Measurements from ENCODE around the gene SGSH.

Gene SGSH

DNA sequence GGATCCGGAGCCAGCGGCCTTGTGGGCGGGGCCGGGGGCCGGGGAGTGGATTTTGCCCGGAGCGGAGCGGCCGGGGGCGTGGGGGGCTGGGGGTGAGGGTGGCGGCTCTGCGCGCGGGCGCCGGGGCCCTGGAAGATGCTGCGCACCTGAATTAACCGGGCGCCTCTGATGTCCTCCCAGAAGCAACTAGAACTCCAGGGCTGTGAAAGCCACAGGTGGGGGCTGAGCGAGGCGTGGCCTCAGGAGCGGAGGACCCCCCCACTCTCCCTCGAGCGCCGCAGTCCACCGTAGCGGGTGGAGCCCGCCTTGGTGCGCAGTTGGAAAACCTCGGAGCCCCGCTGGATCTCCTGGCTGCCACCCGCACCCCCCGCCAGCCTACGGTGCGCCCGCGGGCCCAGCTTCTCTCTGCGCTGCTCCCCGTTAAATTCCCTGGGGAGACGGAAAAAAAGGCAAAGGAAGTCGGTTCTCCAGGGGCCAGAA, 643 bp upstream of the SGSH start:
- TF ChIP-seq, protein P1, sequence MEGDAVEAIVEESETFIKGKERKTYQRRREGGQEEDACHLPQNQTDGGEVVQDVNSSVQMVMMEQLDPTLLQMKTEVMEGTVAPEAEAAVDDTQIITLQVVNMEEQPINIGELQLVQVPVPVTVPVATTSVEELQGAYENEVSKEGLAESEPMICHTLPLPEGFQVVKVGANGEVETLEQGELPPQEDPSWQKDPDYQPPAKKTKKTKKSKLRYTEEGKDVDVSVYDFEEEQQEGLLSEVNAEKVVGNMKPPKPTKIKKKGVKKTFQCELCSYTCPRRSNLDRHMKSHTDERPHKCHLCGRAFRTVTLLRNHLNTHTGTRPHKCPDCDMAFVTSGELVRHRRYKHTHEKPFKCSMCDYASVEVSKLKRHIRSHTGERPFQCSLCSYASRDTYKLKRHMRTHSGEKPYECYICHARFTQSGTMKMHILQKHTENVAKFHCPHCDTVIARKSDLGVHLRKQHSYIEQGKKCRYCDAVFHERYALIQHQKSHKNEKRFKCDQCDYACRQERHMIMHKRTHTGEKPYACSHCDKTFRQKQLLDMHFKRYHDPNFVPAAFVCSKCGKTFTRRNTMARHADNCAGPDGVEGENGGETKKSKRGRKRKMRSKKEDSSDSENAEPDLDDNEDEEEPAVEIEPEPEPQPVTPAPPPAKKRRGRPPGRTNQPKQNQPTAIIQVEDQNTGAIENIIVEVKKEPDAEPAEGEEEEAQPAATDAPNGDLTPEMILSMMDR (conservative IDR thresholded peaks at IDR 0.05; ENCODE audit: low read length), result no peak
- peak overlapping the region; percentile 85 for H3K4me3 ChIP-seq (ENCODE audit: low read length)
- no peak for DNase-seq (ENCODE audit: low read depth)

- DNase-seq (ENCODE audit: low read depth), result no peak
- peak overlapping the region; percentile 85 for H3K4me3 ChIP-seq (ENCODE audit: low read length)
- TF ChIP-seq, protein P1 (conservative IDR thresholded peaks at IDR 0.05; ENCODE audit: low read length), result no peak
These were observed 425 bp downstream of the SGSH start for GRCh38 chr17:80219763-80220053.

GRCh38 chr17:80219013-80219762, 945 bp downstream of the SGSH start:
- DNase-seq (ENCODE audit: low read depth), result peak; percentile 82
- TF ChIP-seq, protein P1 (conservative IDR thresholded peaks at IDR 0.05; ENCODE audit: low read length), result no peak
- H3K4me3 ChIP-seq (ENCODE audit: low read length), result peak overlapping the region; percentile 85

- no peak for DNase-seq (ENCODE audit: low read depth)
- H3K4me3 ChIP-seq (ENCODE audit: low read length), result no peak overlapping the region
- TF ChIP-seq, protein P1 (conservative IDR thresholded peaks at IDR 0.05; ENCODE audit: low read length), result no peak
These were observed 1.7 kb downstream of the SGSH start for GRCh38 chr17:80218391-80218790.

- TF ChIP-seq, protein P1 (conservative IDR thresholded peaks at IDR 0.05; ENCODE audit: low read length), result no peak
- DNase-seq (ENCODE audit: low read depth), result no peak
- no peak overlapping the region for H3K4me3 ChIP-seq (ENCODE audit: low read length)
These were observed 2.3 kb downstream of the SGSH start for GRCh38 chr17:80217703-80218362.

GRCh38 chr17:80216473-80217456, 3.4 kb downstream of the SGSH start:
- no peak overlapping the region for H3K4me3 ChIP-seq (ENCODE audit: low read length)
- TF ChIP-seq, protein P1 (conservative IDR thresholded peaks at IDR 0.05; ENCODE audit: low read length), result no peak
- DNase-seq (ENCODE audit: low read depth), result no peak

Measured in AG10803 (cell line).